Mesenteric fat pad (tissue), 1 donor: ENCODE measurements around the gene GOLGA6C. TPM values are rescaled to one million over a fixed set of nuclear protein-coding genes. Genes with fewer than 3 reads are reported as not detected.
"Not testable (repeated sequence)": the region's sequence is repeated elsewhere in the genome, so short reads cannot be mapped to it uniquely, and the experiment has no call there.

ENCODE experiments used
- DNase-seq: peaks from one replicate; pipeline ENCODE4 v3.0.0-alpha.2; 2020; ENCODE audit warnings: low spot score
- long read RNA-seq: library from polyadenylated mRNA; unstranded; transcript quantifications from one replicate; pipeline ENCODE4 v2.0.0, GENCODE V29; 2020
- total RNA-seq: library from RNA; stranded (reverse); fragmentation: NEBNext Ultra II Directional; extraction: Animal tissue kit (Norgen Biotek cat#: 25700); gene quantifications from one replicate; pipeline ENCODE4 v1.2.1, GENCODE V29; 2021
- donor health status: DM: yes; HTN: yes; CAD: no.

Gene GOLGA6C, protein sequence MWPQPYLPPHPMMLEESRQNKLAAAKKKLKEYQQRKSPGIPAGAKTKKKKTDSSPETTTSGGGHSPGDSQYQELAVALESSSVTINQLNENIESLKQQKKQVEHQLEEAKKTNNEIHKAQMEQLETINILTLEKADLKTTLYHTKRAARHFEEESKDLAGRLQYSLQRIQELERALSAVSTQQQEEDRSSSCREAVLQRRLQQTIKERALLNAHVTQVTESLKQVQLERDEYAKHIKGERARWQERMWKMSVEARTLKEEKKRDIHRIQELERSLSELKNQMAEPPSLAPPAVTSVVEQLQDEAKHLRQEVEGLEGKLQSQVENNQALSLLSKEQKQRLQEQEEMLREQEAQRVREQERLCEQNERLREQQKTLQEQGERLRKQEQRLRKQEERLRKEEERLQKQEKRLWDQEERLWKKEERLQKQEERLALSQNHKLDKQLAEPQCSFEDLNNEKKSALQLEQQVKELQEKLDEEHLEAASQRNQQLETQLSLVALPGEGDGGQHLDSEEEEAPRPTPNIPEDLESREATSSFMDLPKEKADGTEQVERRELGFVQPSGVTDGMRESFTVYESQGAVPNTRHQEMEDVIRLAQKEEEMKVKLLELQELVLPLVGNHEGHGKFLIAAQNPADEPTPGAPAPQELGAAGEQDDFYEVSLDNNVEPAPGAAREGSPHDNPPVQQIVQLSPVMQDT
- not detected for total RNA-seq
- long read RNA-seq = 0 reads

GRCh38 chr15:75258034-75258433, at the start of gene GOLGA6C:
TSS of gene GOLGA6C (plus strand) at chr15:75258334. CDS start at chr15:75258599, 265 bp downstream.
- DNase-seq = not testable (repeated sequence)

DNA sequence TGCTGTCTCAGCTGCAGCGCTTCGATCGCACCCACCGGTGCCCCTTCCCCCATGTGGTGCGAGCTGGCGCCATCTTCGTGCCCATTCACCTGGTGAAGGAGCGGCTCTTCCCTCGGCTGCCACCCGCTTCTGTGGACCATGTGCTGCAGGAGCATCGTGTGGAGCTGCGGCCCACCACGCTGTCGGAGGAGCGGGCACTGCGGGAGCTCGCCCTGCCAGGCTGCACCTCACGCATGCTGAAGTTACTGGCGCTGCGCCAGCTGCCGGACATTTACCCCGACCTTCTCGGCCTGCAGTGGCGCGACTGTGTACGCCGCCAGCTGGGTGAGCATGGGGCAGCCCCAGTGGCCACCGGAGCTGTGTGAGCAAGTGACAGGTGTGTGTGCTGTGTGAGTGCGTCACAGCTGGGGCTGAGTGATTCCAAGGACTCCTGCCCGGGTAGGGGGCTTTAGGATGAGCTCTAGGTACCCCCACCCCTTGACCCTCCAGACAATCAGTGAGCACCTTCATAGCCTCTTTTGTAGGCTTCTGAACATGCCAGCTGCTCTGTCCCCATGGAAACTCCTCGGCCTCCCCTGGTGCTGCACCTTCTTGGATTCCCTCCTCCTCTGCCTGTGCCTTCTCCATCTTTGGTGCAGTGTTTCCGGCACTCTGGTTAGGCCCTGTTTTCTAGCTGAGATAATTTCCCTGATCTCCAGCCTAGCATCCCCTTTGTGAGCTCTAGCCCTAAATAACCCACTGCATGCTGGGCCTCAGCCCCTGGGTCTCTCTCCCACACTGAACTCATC, 49.4 kb upstream of the GOLGA6C start:
- DNase-seq = no peak

DNA sequence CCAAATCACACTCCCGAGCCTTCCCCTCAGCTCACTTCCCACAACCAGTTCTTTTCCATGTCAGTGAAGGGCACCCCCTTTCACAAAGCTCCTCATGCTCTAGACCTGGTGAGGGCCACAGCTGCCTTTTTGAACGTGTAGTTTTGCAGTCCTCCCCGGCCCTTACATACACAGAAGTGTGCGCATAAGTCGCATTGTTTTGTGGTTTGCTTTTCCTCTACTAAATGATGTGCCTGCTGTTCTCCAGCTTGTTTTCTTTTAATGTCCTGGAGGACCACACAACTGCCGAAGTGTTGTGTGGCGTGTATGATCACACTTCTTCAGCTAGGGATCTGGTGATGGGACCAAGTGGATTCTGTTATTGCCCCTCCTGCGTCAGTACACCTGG, 48.9 kb upstream of the GOLGA6C start:
- DNase-seq = no peak

- no peak for DNase-seq
Observed at GRCh38 chr15:75210811-75211230, 47.3 kb upstream of the GOLGA6C start.

DNA sequence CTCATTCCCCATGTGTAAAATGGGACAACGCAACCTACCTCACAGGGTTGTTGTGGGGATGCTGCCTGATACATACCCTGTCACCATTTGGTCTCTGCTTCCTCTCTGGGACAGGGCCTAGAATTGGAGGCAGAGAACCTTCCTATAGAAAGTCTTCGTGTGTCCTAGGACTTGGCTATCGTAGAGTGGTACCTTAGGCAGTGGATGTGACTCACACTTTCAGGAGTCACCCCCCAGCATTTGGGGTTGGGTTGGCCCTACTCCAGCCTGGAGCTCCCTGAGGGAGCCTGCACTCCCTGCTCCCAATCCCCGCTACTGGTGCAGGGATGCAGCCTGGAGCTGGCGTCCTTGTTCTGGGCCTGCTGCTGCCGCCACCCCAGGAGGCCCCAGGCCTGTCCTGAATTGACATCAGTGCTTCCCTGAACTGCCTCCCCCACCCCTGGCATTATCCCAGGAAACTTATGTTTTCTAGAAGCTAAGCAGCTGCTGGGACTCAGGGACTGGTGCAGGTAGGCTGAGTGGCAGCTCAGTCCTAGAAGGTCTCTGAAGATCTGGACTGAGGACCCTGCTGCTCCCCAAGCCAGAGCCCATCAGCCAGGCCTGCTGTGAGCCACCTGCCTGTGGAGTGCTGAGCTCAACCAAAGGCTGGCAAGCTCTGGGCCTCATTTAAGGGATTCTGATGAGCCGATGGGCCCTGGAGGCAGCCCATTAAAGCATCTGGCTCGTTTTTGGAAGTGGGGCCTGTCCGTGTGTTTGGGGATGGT, 46.5 kb upstream of the GOLGA6C start:
- DNase-seq = no peak

- no peak for DNase-seq
Observed at GRCh38 chr15:75212200-75212858, 45.8 kb upstream of the GOLGA6C start.

DNA sequence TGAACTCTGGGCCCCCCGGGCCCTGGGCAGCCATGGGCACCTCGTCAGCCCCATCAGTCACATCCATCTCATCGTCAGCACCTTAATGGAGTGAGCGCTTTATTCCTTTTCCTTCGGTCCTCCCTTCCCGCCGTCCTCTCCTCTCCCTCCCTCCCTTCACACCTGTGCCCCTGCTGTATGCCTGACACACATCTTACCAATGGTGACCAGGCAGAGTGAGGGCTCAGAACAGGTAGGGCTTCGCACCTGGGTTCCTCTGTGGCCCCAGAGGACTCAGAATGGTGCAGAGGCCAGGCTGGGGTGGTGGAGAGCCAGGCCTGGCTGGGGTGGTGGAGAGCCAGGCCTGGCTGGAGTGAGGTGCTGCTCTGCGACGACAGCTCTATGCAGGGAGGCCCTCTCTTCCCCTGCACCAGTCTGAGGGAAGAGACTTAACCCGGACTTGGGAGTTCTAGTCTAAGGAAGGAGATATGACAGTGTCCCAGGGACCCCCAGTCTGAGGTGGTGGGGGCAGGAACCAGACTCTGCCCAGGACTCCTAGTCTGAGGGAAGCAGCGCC, 44.8 kb upstream of the GOLGA6C start:
- no peak for DNase-seq

DNA sequence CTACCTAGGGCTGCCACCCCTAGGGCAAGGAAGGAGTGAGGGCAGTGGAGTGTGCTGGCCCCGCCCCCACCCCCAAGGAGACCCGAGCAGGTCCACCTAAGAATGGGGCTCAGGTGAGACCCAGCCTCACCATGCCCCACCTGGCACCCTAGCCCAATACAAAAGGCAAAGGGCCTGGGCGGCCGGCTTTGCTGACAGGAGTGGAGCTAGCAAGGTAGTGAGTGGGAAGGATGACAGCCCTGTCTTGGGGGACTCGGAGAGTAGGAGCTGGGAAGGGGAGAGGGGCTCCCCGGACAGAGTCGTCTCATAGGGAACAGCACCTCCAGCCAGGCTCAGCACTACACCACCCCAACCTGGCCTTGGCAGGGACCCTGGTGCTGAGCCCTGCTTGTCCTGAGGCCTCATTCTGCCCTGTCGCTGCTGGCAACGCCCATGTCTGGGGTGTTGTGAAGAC, 44.3 kb upstream of the GOLGA6C start:
- no peak for DNase-seq

DNA sequence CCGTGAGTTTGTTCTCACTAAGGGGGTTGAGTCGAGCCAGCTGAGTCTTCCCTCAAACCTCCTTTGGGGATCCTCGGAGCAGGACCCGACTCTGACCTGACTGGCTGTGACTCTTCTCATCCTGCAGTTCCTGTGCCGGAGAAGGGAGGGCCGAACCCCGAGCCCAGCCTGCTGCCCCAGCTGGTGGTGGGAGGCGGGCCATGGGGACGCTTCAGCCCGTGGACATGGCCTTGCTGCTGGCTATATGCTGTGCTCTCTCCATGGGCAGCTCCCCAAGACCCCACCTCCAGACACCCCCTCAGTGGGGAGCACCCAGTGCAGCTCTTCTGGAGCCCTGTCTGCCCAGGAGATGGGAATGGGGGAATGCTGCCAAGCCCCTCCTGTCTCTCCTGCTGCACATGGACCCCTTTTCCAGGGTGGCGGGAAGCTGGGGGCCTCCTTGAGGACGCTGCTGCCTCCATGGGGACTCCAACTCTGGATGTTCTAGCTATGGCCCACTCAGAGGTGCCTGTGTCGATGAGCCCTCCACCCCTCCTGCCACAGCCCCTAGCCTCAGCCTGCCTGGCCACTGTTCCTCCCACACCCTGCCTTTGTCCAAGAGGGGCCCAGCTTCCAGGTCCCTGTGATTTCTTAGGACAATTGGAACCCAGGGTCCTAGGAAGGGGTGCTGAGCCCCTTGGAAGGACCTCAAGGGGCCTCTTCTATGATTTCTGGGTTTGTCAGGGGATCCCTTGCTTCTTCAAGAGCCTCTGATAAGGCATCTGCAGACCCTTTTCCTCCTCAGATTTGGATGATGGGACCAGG, 43.6 kb upstream of the GOLGA6C start:
- no peak for DNase-seq

DNA sequence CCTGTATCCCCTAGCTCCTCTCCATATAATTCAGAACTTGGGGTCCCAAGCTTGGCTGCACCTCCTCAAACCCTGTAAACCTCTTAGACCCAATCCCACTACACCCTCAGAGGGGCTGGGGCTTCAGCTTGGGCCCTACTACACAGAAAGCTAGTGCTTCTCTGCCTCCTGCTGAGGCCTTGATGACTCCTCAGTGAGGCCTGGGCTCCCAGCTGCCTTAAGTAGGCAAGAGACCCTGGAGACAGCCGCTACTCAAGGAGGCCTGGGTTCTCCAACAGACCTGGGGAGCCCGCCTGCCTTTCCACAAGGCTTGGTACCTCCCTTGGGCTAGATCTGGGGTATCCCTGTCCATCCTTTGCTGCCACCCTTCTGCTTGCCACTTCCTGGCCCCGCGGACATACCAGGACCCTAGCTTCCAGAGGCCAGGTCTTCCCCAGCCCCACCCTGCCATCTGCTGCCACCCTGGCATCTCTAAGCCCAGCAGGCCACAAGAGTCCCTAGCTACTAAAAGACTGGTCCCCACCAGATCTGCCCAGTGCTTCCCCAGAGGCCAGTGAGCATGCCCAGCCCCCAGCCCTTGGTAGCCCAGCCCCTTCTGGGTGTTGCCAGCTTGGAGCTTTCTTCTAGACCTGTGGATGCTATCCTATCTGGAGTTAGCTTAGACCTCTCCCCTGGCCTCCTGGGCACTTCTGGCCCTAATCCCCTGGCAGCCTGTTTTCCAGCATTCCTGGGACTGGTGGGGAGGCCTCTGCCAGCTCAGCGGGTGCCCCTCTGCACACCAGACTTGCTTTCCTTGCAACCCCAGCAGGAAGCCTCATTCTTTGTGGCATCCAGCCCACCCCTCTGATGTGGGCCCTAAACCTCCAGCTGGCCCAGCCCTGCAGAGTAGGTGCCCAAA, 42.8 kb upstream of the GOLGA6C start:
- DNase-seq = no peak

- no peak for DNase-seq
Observed at GRCh38 chr15:75217012-75217411, 41.1 kb upstream of the GOLGA6C start.

GRCh38 chr15:75217574-75217973, 40.6 kb upstream of the GOLGA6C start:
- not testable (repeated sequence) for DNase-seq

GRCh38 chr15:75219507-75219929, 38.6 kb upstream of the GOLGA6C start:
- not testable (repeated sequence) for DNase-seq

DNA sequence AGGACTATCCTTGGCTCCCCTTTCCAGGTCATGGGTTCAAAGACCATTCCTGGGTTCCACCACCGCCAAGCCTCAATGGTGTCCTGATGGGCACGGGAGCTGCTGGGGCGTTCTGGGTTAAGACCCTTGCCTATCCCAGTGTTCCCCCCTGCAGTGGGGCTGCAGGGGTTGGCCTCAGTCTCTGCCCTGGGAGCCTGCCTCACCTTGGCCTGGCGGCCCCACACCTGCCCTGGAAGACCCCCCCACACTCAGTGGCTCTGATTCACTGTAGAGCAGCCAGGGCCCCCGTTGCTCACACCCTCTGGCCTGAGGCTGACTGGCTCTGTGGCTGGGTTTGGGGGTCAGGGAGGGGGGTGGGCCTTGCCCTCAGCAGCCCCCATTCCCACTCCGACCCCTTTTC, 34.4 kb upstream of the GOLGA6C start:
- DNase-seq = no peak

- DNase-seq = no peak
Observed at GRCh38 chr15:75224281-75224680, 33.9 kb upstream of the GOLGA6C start.

DNA sequence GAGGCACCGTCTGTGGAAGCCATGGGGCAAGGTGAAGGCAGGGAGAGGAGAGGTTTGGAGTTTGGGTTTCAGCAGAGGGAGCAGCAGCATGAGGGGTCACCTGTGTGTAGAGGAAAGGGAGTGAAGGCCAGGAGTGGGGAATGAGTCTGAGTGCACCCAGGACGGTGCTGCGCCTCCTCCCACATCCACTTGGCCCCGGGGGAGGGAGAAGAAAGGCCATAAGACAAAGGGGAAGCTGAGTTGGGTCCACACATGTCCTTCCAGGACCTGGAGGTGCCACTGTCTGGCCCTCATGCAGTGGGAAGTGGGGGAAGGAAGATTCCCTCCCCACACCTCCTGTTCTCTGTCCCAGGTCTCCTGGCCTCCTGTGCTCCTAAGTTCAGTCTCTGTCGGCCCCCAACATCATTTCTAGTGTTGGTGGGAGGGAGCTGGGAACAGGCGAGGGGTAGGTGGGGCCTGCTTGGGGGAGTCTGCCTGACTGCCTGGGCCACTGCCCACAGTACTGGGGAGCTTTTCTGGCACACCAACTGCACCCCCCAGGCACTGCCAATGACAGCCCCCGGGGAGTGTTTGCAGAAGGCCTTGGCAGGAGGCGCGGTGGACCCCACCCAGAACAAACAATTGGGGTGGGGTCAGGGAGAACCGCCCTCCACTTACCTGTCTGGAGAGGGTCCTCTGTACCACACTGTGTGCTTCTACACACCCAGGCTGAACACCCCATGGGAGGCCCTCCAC, 32.9 kb upstream of the GOLGA6C start:
- DNase-seq = not testable (repeated sequence)

DNA sequence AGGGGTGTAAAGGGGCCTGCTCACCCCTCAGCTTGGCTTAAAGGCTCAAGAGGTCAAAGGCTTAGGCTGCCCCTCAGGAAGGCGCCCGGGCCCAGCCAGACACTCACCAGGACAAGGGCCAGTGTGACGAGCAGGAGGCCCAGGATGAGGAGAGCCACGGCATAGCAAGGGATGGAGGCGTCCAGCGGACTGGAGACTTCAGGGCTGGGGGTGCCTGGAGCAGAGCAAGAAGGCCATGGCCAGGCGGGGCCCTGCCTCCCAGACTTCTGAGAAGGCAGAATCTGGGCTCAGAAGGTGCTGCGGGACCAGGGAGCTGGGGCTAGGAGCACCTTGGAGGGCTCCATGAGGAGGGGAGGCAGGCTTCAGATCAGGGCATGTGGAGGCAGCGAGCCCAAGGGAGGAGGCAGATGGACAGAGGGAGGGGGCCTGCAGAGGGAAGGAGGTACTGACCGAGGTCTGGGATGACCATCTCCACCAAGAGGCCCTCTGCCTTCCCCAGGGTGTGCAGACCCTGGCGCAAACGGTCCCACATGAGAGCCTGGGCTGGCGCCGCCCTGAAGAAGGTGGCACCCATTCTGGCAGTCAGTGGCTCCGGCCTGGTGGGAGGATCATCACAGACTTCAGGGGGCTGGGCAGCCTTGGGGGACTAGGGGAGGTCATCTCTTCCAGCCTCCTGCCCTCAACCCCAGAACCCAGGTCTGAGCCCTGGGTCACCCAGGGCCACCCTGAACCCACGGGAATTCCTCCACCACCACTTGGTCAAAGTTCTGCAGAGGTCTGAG, 32.0 kb upstream of the GOLGA6C start:
- no peak for DNase-seq
